Kasumi-1 (cell line): ENCODE data around the gene SPOP.
"Not testable (repeated sequence)": the region's sequence is repeated elsewhere in the genome, so short reads cannot be mapped to it uniquely, and the experiment has no call there.

Experiments
- DNase-seq, 2 experiments: peaks; one replicate each; lab custom pipeline; 2025; lab: John Stamatoyannopoulos, UW

The SPOP gene

GRCh38 chr17:49647256-49647585, 30.7 kb downstream of the SPOP start:
- DNase-seq: no peak

- DNase-seq: no peak
These were observed 31.3 kb downstream of the SPOP start for GRCh38 chr17:49646391-49647255.

- DNase-seq: not testable (repeated sequence)
These were observed 31.9 kb downstream of the SPOP start for GRCh38 chr17:49646056-49646390.

GRCh38 chr17:49645654-49646053, 32.2 kb downstream of the SPOP start:
- no peak for DNase-seq

- no peak for DNase-seq
These were observed 37.3 kb downstream of the SPOP start for GRCh38 chr17:49640556-49640955.

- no peak for DNase-seq
These were observed 39.1 kb downstream of the SPOP start for GRCh38 chr17:49638818-49639217.

GRCh38 chr17:49637739-49638138, 40.2 kb downstream of the SPOP start:
- no peak for DNase-seq

- no peak for DNase-seq
These were observed 40.8 kb downstream of the SPOP start for GRCh38 chr17:49637050-49637449.

GRCh38 chr17:49635121-49635520, 42.8 kb downstream of the SPOP start:
- DNase-seq: no peak

- no peak for DNase-seq
These were observed 43.4 kb downstream of the SPOP start for GRCh38 chr17:49634485-49634860.

- DNase-seq: no peak
These were observed 44.0 kb downstream of the SPOP start for GRCh38 chr17:49633762-49634484.

GRCh38 chr17:49633250-49633649, 44.6 kb downstream of the SPOP start:
- no peak for DNase-seq

GRCh38 chr17:49632201-49632600, 45.7 kb downstream of the SPOP start:
- DNase-seq: no peak

- no peak for DNase-seq
These were observed 46.4 kb downstream of the SPOP start for GRCh38 chr17:49631496-49631895.

GRCh38 chr17:49630113-49630900, 47.6 kb downstream of the SPOP start:
- no peak for DNase-seq

GRCh38 chr17:49629447-49629846, 48.5 kb downstream of the SPOP start:
- no peak for DNase-seq

- DNase-seq: no peak
These were observed 53.0 kb downstream of the SPOP start for GRCh38 chr17:49624896-49625295.

GRCh38 chr17:49621946-49622529, 55.9 kb downstream of the SPOP start:
- no peak for DNase-seq

- no peak for DNase-seq
These were observed 56.5 kb downstream of the SPOP start for GRCh38 chr17:49621420-49621819.

- no peak for DNase-seq
These were observed 59.8 kb downstream of the SPOP start for GRCh38 chr17:49618028-49618611.

GRCh38 chr17:49616601-49617131, 61.2 kb downstream of the SPOP start:
- DNase-seq: peak; percentile 64 to 66

- no peak for DNase-seq
These were observed 61.8 kb downstream of the SPOP start for GRCh38 chr17:49616086-49616485.
